ENCODE results near the gene KLHL2. TPM values are rescaled to one million over a fixed set of nuclear protein-coding genes. Genes with fewer than 3 reads are reported as not detected.

The KLHL2 gene
- total and polyA plus RNA-seq, 2 experiments from 2014 or later: 8.2 to 21.3 TPM

DNA sequence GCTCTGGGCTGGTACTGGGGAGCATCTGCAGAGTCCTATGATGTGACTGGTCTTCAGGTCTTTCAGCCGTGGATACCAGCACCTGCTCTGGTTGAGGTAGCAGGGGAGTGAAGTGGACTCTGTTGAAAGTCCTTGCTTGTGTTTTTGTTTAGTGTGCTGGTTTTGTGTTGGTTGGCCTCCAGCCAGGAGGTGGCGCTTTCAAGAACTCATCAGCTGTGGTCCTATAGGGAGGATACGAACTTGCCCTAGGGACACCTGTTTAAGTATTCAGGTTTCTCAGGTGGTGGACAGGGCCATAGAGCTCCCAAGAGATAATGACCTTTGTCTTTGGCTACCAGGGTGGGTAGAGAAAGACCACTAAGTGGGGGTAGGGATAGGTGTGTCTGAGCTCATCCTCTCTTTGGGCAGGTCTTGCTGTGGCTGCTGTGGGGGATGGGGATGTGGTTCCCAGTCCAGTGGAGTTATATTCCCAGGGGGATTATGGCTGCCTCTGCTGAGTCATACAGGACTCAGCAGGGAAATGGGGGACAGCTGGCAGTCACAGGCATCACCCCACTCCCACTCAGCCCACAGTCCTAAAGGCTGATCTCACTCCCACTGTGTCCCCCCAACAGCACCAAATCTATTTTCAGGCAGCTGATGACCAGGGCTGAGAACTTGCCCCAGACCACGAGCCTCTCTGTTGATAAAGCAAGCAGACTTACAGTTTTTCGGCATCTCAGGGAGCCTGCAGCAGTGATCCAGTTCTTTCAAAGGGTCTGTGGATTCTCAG, 144.2 kb downstream of the KLHL2 start:
- H3K4me2 ChIP-seq: no peak overlapping the region
- no peak overlapping the region for H2AFZ ChIP-seq
- no peaks in the 10 kb centered on the region for H3K9me3 ChIP-seq (ENCODE audit: low read depth)
- H3K27me3 ChIP-seq: no peaks in the 10 kb centered on the region
- H3K4me1 ChIP-seq (ENCODE audit: insufficient read depth): no peaks in the 10 kb centered on the region
- H3K4me3 ChIP-seq: no peak overlapping the region
- H3K36me3 ChIP-seq (replicated peaks; ENCODE audit: insufficient read depth, low read depth): no peaks in the 10 kb centered on the region
- TF ChIP-seq EZH2 (IDR thresholded peaks at IDR 0.05; ENCODE audit: borderline replicate concordance) (no peak), EZH2phosphoT487 (IDR thresholded peaks at IDR 0.05; ENCODE audit: low read depth, severe bottlenecking, unreplicated experiment) (no peak)
- TF ChIP-seq, protein P1, sequence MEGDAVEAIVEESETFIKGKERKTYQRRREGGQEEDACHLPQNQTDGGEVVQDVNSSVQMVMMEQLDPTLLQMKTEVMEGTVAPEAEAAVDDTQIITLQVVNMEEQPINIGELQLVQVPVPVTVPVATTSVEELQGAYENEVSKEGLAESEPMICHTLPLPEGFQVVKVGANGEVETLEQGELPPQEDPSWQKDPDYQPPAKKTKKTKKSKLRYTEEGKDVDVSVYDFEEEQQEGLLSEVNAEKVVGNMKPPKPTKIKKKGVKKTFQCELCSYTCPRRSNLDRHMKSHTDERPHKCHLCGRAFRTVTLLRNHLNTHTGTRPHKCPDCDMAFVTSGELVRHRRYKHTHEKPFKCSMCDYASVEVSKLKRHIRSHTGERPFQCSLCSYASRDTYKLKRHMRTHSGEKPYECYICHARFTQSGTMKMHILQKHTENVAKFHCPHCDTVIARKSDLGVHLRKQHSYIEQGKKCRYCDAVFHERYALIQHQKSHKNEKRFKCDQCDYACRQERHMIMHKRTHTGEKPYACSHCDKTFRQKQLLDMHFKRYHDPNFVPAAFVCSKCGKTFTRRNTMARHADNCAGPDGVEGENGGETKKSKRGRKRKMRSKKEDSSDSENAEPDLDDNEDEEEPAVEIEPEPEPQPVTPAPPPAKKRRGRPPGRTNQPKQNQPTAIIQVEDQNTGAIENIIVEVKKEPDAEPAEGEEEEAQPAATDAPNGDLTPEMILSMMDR (IDR thresholded peaks at IDR 0.05; ENCODE audit: poor library complexity): no peak
- 90% methylated on average over 5 of the region's 5 CpGs for WGBS (ENCODE audit: low lambda C conversion rate, missing lambda C conversion rate)
- H3K27ac ChIP-seq: no peak overlapping the region
- no peaks in the 10 kb centered on the region for H3K79me2 ChIP-seq
- no peaks in the 10 kb centered on the region for H3K9me2 ChIP-seq (replicated peaks; ENCODE audit: insufficient read depth)
- H4K20me1 ChIP-seq (ENCODE audit: insufficient read depth, poor library complexity, severe bottlenecking): no peaks in the 10 kb centered on the region
- no peak for DNase-seq (ENCODE audit: low spot score)

DNA sequence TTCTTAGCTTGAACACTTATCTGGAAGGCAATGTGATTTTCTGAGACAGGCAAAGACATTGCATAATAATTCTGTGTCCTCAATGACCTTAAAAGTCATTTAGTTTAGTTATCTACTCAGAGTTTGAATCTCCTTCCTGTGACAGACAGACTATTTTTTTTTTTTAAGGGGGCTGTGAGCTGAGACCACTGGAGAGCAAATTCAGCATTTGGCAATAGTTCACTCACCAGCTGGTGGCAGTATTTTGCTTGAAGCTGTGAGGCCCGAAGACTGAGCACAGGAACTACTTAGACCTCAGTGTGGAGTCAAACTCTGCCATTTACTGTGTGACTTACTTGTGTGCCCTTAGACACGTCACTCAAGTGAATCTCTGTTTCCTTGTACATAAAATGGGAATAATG, 148.5 kb downstream of the KLHL2 start:
- no peaks in the 10 kb centered on the region for H3K9me2 ChIP-seq (replicated peaks; ENCODE audit: insufficient read depth)
- no peak overlapping the region for H3K4me2 ChIP-seq
- H3K4me1 ChIP-seq (ENCODE audit: insufficient read depth): no peaks in the 10 kb centered on the region
- no peaks in the 10 kb centered on the region for H3K27me3 ChIP-seq
- no peaks in the 10 kb centered on the region for H3K79me2 ChIP-seq
- no peak for TF ChIP-seq EZH2phosphoT487 (IDR thresholded peaks at IDR 0.05; ENCODE audit: low read depth, severe bottlenecking, unreplicated experiment)
- TF ChIP-seq, protein P1 (IDR thresholded peaks at IDR 0.05; ENCODE audit: poor library complexity): peak; percentile 70
- TF ChIP-seq EZH2 (IDR thresholded peaks at IDR 0.05; ENCODE audit: borderline replicate concordance): no peak
- peak; percentile 69 for DNase-seq (ENCODE audit: low spot score)
- no peak overlapping the region for H3K27ac ChIP-seq
- H3K9me3 ChIP-seq (ENCODE audit: low read depth): no peaks in the 10 kb centered on the region
- no peak overlapping the region for H3K4me3 ChIP-seq
- no peak overlapping the region for H2AFZ ChIP-seq
- H3K36me3 ChIP-seq (replicated peaks; ENCODE audit: insufficient read depth, low read depth): no peaks in the 10 kb centered on the region
- WGBS (ENCODE audit: low lambda C conversion rate, missing lambda C conversion rate): 17% methylated on average over 2 of the region's 2 CpGs
- H4K20me1 ChIP-seq (ENCODE audit: insufficient read depth, poor library complexity, severe bottlenecking): no peaks in the 10 kb centered on the region

DNA sequence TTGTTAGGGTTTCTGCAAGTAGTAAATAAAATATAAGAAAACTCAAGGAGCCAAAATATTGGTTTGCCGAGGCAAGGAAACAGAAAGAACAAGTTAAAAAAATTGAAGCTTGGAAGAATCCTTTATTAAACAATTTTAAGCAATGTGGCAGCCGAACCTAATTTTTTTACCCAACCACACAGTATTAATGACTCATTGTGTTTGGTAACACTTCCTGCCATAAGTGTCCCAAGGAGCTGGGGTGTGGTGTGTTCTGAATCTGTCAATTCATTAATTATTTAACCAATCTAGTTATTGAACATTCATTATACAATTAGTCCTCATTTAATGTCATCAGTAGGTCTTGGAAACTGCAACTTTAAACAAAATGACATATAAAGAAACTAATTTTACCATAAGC, 152.1 kb downstream of the KLHL2 start:
- H3K27me3 ChIP-seq: no peaks in the 10 kb centered on the region
- no peaks in the 10 kb centered on the region for H3K36me3 ChIP-seq (replicated peaks; ENCODE audit: insufficient read depth, low read depth)
- DNase-seq (ENCODE audit: low spot score): no peak
- 79% methylated on average over 2 of the region's 2 CpGs for WGBS (ENCODE audit: low lambda C conversion rate, missing lambda C conversion rate)
- H3K9me3 ChIP-seq (ENCODE audit: low read depth): no peaks in the 10 kb centered on the region
- H3K4me2 ChIP-seq: no peak overlapping the region
- no peak overlapping the region for H3K27ac ChIP-seq
- no peaks in the 10 kb centered on the region for H3K9me2 ChIP-seq (replicated peaks; ENCODE audit: insufficient read depth)
- TF ChIP-seq EZH2 (IDR thresholded peaks at IDR 0.05; ENCODE audit: borderline replicate concordance): no peak
- TF ChIP-seq EZH2phosphoT487 (IDR thresholded peaks at IDR 0.05; ENCODE audit: low read depth, severe bottlenecking, unreplicated experiment): no peak
- TF ChIP-seq, protein P1 (IDR thresholded peaks at IDR 0.05; ENCODE audit: poor library complexity): no peak
- H3K79me2 ChIP-seq: no peaks in the 10 kb centered on the region
- H4K20me1 ChIP-seq (ENCODE audit: insufficient read depth, poor library complexity, severe bottlenecking): no peaks in the 10 kb centered on the region
- peaks cover 7% of the 10 kb centered on the region for H3K4me1 ChIP-seq (ENCODE audit: insufficient read depth)
- no peak overlapping the region for H2AFZ ChIP-seq
- H3K4me3 ChIP-seq: no peak overlapping the region
